ENCODE data around the gene C2CD4B. TPM values are rescaled to one million over a fixed set of nuclear protein-coding genes. Genes with fewer than 3 reads are reported as not detected.

C2CD4B gene
- total and polyA plus RNA-seq, 2 donors: 2.7 to 8.8 TPM

DNA sequence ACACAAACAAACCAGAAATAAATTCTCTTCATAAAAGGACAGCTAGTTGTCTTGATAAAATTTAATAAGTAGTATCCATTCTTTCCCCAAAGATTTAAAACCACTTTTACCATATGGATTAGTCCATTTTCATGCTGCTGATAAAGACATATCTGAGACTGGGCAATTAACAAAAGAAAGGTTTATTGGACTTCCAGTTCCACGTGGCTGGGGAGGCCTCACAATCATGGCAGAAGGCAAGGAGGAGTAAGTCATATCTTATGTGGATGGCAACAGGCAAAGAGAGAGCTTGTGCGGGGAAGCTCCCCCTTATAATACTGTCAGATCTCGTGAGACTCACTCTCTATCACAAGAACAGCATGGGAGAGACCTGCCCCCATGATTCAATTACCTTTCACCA lies 38.7 kb downstream of the C2CD4B start:
- peaks cover 22 to 28% of the 10 kb centered on the region in 2 donors for H3K4me1 ChIP-seq (ENCODE audit: control insufficient read depth in 2 of 2, insufficient read depth in 2 of 2, low read length in 2 of 2)
- no peak overlapping the region for H3K4me3 ChIP-seq (ENCODE audit: low read length in 2 of 2)
- H3K9me3 ChIP-seq (ENCODE audit: control insufficient read depth in 2 of 2, insufficient read depth in 1 of 2, low read length in 1 of 2): no peaks in the 10 kb centered on the region
- 92% methylated on average over 3 of the region's 3 CpGs for WGBS
- no peaks in the 10 kb centered on the region for H3K27me3 ChIP-seq (ENCODE audit: control insufficient read depth in 2 of 2, insufficient read depth in 1 of 2, low read length in 1 of 2)
- no peak for DNase-seq (ENCODE audit: low read depth in 6 of 9, low spot score in 9 of 9)
- no peak overlapping the region for H3K27ac ChIP-seq (ENCODE audit: low read depth in 1 of 2, low read length in 1 of 2)
- no peaks in the 10 kb centered on the region for H3K36me3 ChIP-seq (ENCODE audit: control insufficient read depth in 2 of 2, insufficient read depth in 2 of 2, low read length in 1 of 2)

GRCh38 chr15:62125773-62126172 lies 39.3 kb downstream of the C2CD4B start:
- no peak for DNase-seq (ENCODE audit: low read depth in 6 of 9, low spot score in 9 of 9)
- Histone ChIP-seq H3K27ac (ENCODE audit: low read depth in 1 of 2, low read length in 1 of 2) (no peak overlapping the region), H3K9me3 (ENCODE audit: control insufficient read depth in 2 of 2, insufficient read depth in 1 of 2, low read length in 1 of 2) (no peaks in the 10 kb centered on the region), H3K4me1 (ENCODE audit: control insufficient read depth in 2 of 2, insufficient read depth in 2 of 2, low read length in 2 of 2) (peaks cover 22 to 33% of the 10 kb centered on the region in 2 donors), H3K27me3 (ENCODE audit: control insufficient read depth in 2 of 2, insufficient read depth in 1 of 2, low read length in 1 of 2) (no peaks in the 10 kb centered on the region), H3K36me3 (ENCODE audit: control insufficient read depth in 2 of 2, insufficient read depth in 2 of 2, low read length in 1 of 2) (no peaks in the 10 kb centered on the region), H3K4me3 (ENCODE audit: low read length in 2 of 2) (no peak overlapping the region)
- 86% methylated on average over 2 of the region's 2 CpGs for WGBS

DNA sequence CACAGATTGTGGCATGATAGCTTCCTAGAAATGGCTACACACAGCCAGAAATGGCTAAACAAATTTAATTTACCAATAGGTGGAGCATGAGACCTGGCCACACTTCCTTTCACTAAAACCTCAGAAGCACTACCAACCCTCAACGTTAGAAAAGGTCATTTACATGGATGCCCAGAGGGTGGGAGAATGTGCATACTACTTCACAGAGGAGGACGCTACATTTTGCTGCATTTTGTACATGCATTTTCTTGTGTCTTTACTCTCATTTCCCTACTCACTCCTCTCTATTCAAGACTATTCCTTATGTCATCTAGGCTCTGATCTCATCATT lies 40.1 kb downstream of the C2CD4B start:
- no peaks in the 10 kb centered on the region for H3K9me3 ChIP-seq (ENCODE audit: control insufficient read depth in 2 of 2, insufficient read depth in 1 of 2, low read length in 1 of 2)
- no peaks in the 10 kb centered on the region for H3K27me3 ChIP-seq (ENCODE audit: control insufficient read depth in 2 of 2, insufficient read depth in 1 of 2, low read length in 1 of 2)
- peaks cover 27 to 33% of the 10 kb centered on the region in 2 donors for H3K4me1 ChIP-seq (ENCODE audit: control insufficient read depth in 2 of 2, insufficient read depth in 2 of 2, low read length in 2 of 2)
- WGBS: 50% methylated on average over 2 of the region's 2 CpGs
- peak overlapping the region; percentile 50 to 67 for H3K27ac ChIP-seq (ENCODE audit: low read depth in 1 of 2, low read length in 1 of 2)
- H3K4me3 ChIP-seq (ENCODE audit: low read length in 2 of 2): no peak overlapping the region
- DNase-seq (ENCODE audit: low read depth in 6 of 9, low spot score in 9 of 9): no peak
- H3K36me3 ChIP-seq (ENCODE audit: control insufficient read depth in 2 of 2, insufficient read depth in 2 of 2, low read length in 1 of 2): no peaks in the 10 kb centered on the region

DNA sequence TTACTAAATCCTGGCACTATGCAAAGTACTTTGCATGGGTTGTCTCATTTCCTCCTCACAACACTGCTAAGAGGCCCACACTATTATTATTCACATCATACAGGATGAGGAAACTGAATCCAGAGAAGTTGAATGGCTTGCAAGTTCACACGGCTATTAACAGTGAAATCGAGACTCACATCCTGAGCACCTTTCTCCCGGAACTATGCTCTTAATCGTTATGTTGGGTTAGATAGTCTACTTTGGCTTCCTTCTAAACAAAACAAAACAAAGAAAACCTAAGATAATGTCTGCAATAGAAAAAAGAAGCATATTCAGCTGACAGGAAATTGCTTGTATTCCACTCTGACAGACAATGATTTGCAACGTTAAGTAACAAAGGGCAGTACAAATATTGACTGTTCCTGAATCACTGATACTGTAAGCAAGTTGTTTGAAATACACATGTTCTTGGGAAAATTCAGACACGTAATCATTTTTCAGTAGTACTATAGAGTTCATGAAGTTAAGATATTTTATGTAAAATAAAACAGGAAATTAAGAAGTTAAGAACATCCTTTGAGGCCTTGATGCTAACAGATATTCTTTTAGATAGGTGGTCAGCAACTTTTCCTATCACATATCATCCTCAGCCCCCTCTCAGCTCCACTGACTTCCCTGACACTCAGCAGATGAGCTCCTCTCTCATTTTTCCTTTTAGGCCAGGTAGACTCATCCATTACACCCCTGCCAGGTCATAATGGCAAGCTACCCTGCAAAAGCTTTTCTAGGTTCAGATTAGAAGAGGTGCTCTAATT lies 40.7 kb downstream of the C2CD4B start:
- peaks cover 27 to 33% of the 10 kb centered on the region in 2 donors for H3K4me1 ChIP-seq (ENCODE audit: control insufficient read depth in 2 of 2, insufficient read depth in 2 of 2, low read length in 2 of 2)
- no peaks in the 10 kb centered on the region for H3K27me3 ChIP-seq (ENCODE audit: control insufficient read depth in 2 of 2, insufficient read depth in 1 of 2, low read length in 1 of 2)
- no peaks in the 10 kb centered on the region for H3K36me3 ChIP-seq (ENCODE audit: control insufficient read depth in 2 of 2, insufficient read depth in 2 of 2, low read length in 1 of 2)
- H3K27ac ChIP-seq (ENCODE audit: low read depth in 1 of 2, low read length in 1 of 2): peak overlapping the region; percentile 67 to 68
- H3K9me3 ChIP-seq (ENCODE audit: control insufficient read depth in 2 of 2, insufficient read depth in 1 of 2, low read length in 1 of 2): no peaks in the 10 kb centered on the region
- H3K4me3 ChIP-seq (ENCODE audit: low read length in 2 of 2): no peak overlapping the region
- 31% methylated on average over 6 of the region's 6 CpGs for WGBS
- peak in 2 of 9 donors; percentile 28 to 50 for DNase-seq (ENCODE audit: low read depth in 6 of 9, low spot score in 9 of 9)

GRCh38 chr15:62122249-62122648 lies 42.8 kb downstream of the C2CD4B start:
- Histone ChIP-seq H3K4me1 (ENCODE audit: control insufficient read depth in 2 of 2, insufficient read depth in 2 of 2, low read length in 2 of 2) (peaks cover 23 to 29% of the 10 kb centered on the region in 2 donors), H3K4me3 (ENCODE audit: low read length in 2 of 2) (no peak overlapping the region), H3K27ac (ENCODE audit: low read depth in 1 of 2, low read length in 1 of 2) (peak overlapping the region; percentile 43 to 83), H3K27me3 (ENCODE audit: control insufficient read depth in 2 of 2, insufficient read depth in 1 of 2, low read length in 1 of 2) (no peaks in the 10 kb centered on the region), H3K36me3 (ENCODE audit: control insufficient read depth in 2 of 2, insufficient read depth in 2 of 2, low read length in 1 of 2) (no peaks in the 10 kb centered on the region), H3K9me3 (ENCODE audit: control insufficient read depth in 2 of 2, insufficient read depth in 1 of 2, low read length in 1 of 2) (no peaks in the 10 kb centered on the region)
- peak in 4 of 9 donors; percentile 30 to 61 (median 46) for DNase-seq (ENCODE audit: low read depth in 6 of 9, low spot score in 9 of 9)
- WGBS: 89% methylated on average over 2 of the region's 2 CpGs

DNA sequence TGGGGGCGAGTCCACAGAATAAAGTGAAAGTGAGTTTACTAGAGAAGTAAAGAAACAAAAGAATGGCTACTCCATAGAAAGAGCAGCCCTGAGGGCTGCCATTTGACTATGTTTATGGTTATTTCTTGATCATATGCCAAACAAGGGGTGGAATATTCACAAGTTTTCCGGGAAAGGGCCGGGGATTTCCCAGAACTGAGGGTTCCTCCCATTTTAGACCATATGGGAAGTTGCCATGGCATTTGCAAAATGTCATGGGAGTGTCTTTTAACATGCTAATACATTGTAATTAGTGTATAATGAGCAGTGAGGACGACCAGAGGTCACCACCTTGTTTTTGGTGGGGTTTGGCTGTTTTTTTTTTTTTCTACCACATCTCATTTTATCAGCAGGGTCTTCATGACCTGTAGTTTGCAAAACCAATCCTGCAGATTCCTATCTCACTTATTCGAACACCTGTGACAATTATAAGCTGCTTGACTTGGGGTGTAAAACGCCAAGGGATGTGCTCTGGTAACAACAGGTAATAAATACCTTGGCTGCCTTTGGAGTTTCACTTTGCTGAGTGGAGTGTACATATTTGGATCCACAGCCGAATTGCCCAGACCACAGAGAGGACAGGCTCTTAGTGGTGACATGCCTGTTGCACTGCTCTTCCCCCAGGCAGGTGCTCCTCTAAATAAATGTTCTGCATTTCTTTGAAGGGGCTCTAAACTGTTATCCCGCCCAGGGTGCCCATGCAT lies 43.6 kb downstream of the C2CD4B start:
- H3K36me3 ChIP-seq (ENCODE audit: control insufficient read depth in 2 of 2, insufficient read depth in 2 of 2, low read length in 1 of 2): no peaks in the 10 kb centered on the region
- H3K27me3 ChIP-seq (ENCODE audit: control insufficient read depth in 2 of 2, insufficient read depth in 1 of 2, low read length in 1 of 2): no peaks in the 10 kb centered on the region
- H3K4me1 ChIP-seq (ENCODE audit: control insufficient read depth in 2 of 2, insufficient read depth in 2 of 2, low read length in 2 of 2): peaks cover 23 to 29% of the 10 kb centered on the region in 2 donors
- peak overlapping the region; percentile 20 to 68 for H3K27ac ChIP-seq (ENCODE audit: low read depth in 1 of 2, low read length in 1 of 2)
- no peak for DNase-seq (ENCODE audit: low read depth in 6 of 9, low spot score in 9 of 9)
- WGBS: 95% methylated on average over 8 of the region's 8 CpGs
- H3K9me3 ChIP-seq (ENCODE audit: control insufficient read depth in 2 of 2, insufficient read depth in 1 of 2, low read length in 1 of 2): no peaks in the 10 kb centered on the region
- no peak overlapping the region for H3K4me3 ChIP-seq (ENCODE audit: low read length in 2 of 2)

GRCh38 chr15:62120776-62121175 lies 44.3 kb downstream of the C2CD4B start:
- no peaks in the 10 kb centered on the region for H3K9me3 ChIP-seq (ENCODE audit: control insufficient read depth in 2 of 2, insufficient read depth in 1 of 2, low read length in 1 of 2)
- H3K4me1 ChIP-seq (ENCODE audit: control insufficient read depth in 2 of 2, insufficient read depth in 2 of 2, low read length in 2 of 2): peaks cover 23 to 29% of the 10 kb centered on the region in 2 donors
- WGBS: 98% methylated on average over 5 of the region's 5 CpGs
- no peaks in the 10 kb centered on the region for H3K27me3 ChIP-seq (ENCODE audit: control insufficient read depth in 2 of 2, insufficient read depth in 1 of 2, low read length in 1 of 2)
- no peak overlapping the region for H3K4me3 ChIP-seq (ENCODE audit: low read length in 2 of 2)
- H3K27ac ChIP-seq (ENCODE audit: low read depth in 1 of 2, low read length in 1 of 2): peak overlapping the region in 1 of 2 donors; percentile 46
- no peak for DNase-seq (ENCODE audit: low read depth in 6 of 9, low spot score in 9 of 9)
- H3K36me3 ChIP-seq (ENCODE audit: control insufficient read depth in 2 of 2, insufficient read depth in 2 of 2, low read length in 1 of 2): no peaks in the 10 kb centered on the region

- Histone ChIP-seq H3K4me3 (ENCODE audit: low read length in 2 of 2) (no peak overlapping the region), H3K36me3 (ENCODE audit: control insufficient read depth in 2 of 2, insufficient read depth in 2 of 2, low read length in 1 of 2) (no peaks in the 10 kb centered on the region), H3K4me1 (ENCODE audit: control insufficient read depth in 2 of 2, insufficient read depth in 2 of 2, low read length in 2 of 2) (peaks cover 21 to 27% of the 10 kb centered on the region in 2 donors), H3K9me3 (ENCODE audit: control insufficient read depth in 2 of 2, insufficient read depth in 1 of 2, low read length in 1 of 2) (no peaks in the 10 kb centered on the region), H3K27me3 (ENCODE audit: control insufficient read depth in 2 of 2, insufficient read depth in 1 of 2, low read length in 1 of 2) (no peaks in the 10 kb centered on the region), H3K27ac (ENCODE audit: low read depth in 1 of 2, low read length in 1 of 2) (peak overlapping the region in 1 of 2 donors; percentile 70)
- DNase-seq (ENCODE audit: low read depth in 6 of 9, low spot score in 9 of 9): no peak
- 98% methylated on average over 3 of the region's 3 CpGs for WGBS
Measured at GRCh38 chr15:62119874-62120273, 45.2 kb downstream of the C2CD4B start.

- WGBS: 41% methylated on average over 7 of the region's 7 CpGs
- Histone ChIP-seq H3K27ac (ENCODE audit: low read depth in 1 of 2, low read length in 1 of 2) (peak overlapping the region; percentile 70 to 82), H3K4me3 (ENCODE audit: low read length in 2 of 2) (no peak overlapping the region), H3K36me3 (ENCODE audit: control insufficient read depth in 2 of 2, insufficient read depth in 2 of 2, low read length in 1 of 2) (no peaks in the 10 kb centered on the region), H3K4me1 (ENCODE audit: control insufficient read depth in 2 of 2, insufficient read depth in 2 of 2, low read length in 2 of 2) (peaks cover 19 to 24% of the 10 kb centered on the region in 2 donors), H3K27me3 (ENCODE audit: control insufficient read depth in 2 of 2, insufficient read depth in 1 of 2, low read length in 1 of 2) (no peaks in the 10 kb centered on the region), H3K9me3 (ENCODE audit: control insufficient read depth in 2 of 2, insufficient read depth in 1 of 2, low read length in 1 of 2) (no peaks in the 10 kb centered on the region)
- DNase-seq (ENCODE audit: low read depth in 6 of 9, low spot score in 9 of 9): peak in 4 of 9 donors; percentile 27 to 53 (median 30)
Measured at GRCh38 chr15:62119227-62119864, 45.7 kb downstream of the C2CD4B start.
